LoVo (cell line): ENCODE results near the gene ANO4.

Experiments
- DNase-seq: peaks from one replicate; pipeline ENCODE4 v3.0.0-alpha.2; 2016; ENCODE audit warnings: low spot score

The ANO4 gene

GRCh38 chr12:100808777-100809176 lies 14.2 kb downstream of the ANO4 start:
- no peak for DNase-seq

- no peak for DNase-seq
These were observed 25.7 kb downstream of the ANO4 start for GRCh38 chr12:100820314-100820713.

GRCh38 chr12:100823963-100824362 lies 29.4 kb downstream of the ANO4 start:
- no peak for DNase-seq

- DNase-seq, result no peak
These were observed 29.9 kb downstream of the ANO4 start for GRCh38 chr12:100824476-100824875.

GRCh38 chr12:100826323-100826722 lies 31.7 kb downstream of the ANO4 start:
- peak; percentile 50 for DNase-seq

GRCh38 chr12:100827901-100828520 lies 33.4 kb downstream of the ANO4 start:
- peak; percentile 39 for DNase-seq

- no peak for DNase-seq
These were observed 35.6 kb downstream of the ANO4 start for GRCh38 chr12:100830003-100830795.

GRCh38 chr12:100833282-100833681 lies 38.7 kb downstream of the ANO4 start:
- no peak for DNase-seq

- no peak for DNase-seq
These were observed 46.2 kb downstream of the ANO4 start for GRCh38 chr12:100840748-100841147.

GRCh38 chr12:100842156-100842555 lies 47.6 kb downstream of the ANO4 start:
- no peak for DNase-seq

- DNase-seq, result no peak
These were observed 48.5 kb downstream of the ANO4 start for GRCh38 chr12:100843061-100843460.

GRCh38 chr12:100845095-100845494 lies 50.5 kb downstream of the ANO4 start:
- peak; percentile 15 for DNase-seq

GRCh38 chr12:100851637-100852036 lies 57.1 kb downstream of the ANO4 start:
- no peak for DNase-seq

GRCh38 chr12:100857418-100857817 lies 62.8 kb downstream of the ANO4 start:
- DNase-seq, result no peak

- no peak for DNase-seq
These were observed 63.4 kb downstream of the ANO4 start for GRCh38 chr12:100857971-100858370.

GRCh38 chr12:100858656-100859055 lies 64.1 kb downstream of the ANO4 start:
- DNase-seq, result no peak

- DNase-seq, result no peak
These were observed 64.6 kb downstream of the ANO4 start for GRCh38 chr12:100859063-100859627.

- DNase-seq, result no peak
These were observed 66.0 kb downstream of the ANO4 start for GRCh38 chr12:100860611-100861010.

- no peak for DNase-seq
These were observed 68.1 kb downstream of the ANO4 start for GRCh38 chr12:100862676-100863075.

GRCh38 chr12:100864366-100864765 lies 69.8 kb downstream of the ANO4 start:
- DNase-seq, result no peak

- no peak for DNase-seq
These were observed 73.2 kb downstream of the ANO4 start for GRCh38 chr12:100867639-100868393.

GRCh38 chr12:100868487-100868886 lies 73.9 kb downstream of the ANO4 start:
- no peak for DNase-seq
